HG03439 (cell line): ENCODE data around the gene PKNOX2.

Source experiments
- ATAC-seq: cut with Tn5 transposase; IDR thresholded peaks from one replicate; pipeline ENCODE4 v1.9.1; 2021; ENCODE audit warnings: mild to moderate bottlenecking, moderate library complexity; ENCODE audit not compliant: unreplicated experiment

Gene PKNOX2

GRCh38 chr11:125374398-125374797, 209.8 kb downstream of the PKNOX2 start:
- no peak for ATAC-seq

DNA sequence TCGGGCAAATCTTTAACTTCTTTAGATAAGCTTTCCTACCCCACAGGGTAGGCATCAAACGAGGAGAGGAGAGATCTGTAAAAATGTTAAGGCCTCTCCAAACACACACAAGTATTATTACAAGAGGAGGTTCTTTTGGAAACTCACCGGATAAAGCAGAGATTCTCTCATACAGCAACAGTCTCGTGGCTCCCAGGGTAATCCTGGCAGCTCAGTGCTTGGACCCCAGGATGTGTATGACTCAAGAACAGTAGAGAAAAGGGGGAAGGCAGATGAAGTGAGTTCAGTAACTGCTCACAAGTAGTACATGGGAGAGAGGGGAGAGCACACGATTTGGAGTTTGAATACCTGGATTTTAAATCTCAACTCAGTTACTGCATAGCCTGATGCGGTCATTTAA, 210.6 kb downstream of the PKNOX2 start:
- ATAC-seq = no peak

DNA sequence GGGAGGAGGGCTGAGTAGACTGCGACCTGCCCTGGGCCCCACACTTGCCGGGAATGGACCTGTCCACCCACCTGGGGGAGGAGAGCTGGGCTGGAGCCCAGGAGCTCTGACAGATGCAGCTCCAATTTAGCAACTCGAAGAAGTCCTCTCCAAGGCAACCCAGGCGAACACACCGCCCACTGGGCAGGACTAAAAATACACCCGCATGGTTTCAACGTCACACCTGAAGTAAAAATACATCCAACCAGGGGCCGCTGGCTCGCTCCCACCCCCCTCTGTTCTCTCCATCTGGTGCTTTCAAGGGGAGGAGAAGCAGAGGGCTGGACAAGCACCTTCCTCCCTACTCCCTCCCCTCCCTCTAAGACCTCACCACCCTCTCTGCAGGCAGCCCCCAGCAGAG, 211.6 kb downstream of the PKNOX2 start:
- no peak for ATAC-seq

DNA sequence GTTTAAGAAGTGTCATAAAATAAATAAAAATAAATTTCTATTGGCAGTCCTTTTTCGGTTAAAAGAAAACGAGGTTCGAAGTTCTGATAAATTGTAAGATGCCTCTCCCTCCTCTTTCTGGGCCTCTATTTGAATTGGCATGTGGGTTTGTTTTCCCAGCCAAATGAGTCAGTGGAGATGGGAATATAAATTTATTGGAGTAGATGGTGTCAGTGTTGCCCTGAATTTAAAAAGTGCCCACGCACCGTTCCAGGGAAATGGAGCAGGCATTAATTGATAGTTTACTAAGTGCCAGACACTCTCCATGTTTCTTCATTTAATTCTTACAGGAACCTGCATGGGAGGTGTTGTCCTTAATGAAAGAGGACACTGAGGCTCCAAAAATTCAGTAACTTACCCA, 212.3 kb downstream of the PKNOX2 start:
- ATAC-seq = no peak

DNA sequence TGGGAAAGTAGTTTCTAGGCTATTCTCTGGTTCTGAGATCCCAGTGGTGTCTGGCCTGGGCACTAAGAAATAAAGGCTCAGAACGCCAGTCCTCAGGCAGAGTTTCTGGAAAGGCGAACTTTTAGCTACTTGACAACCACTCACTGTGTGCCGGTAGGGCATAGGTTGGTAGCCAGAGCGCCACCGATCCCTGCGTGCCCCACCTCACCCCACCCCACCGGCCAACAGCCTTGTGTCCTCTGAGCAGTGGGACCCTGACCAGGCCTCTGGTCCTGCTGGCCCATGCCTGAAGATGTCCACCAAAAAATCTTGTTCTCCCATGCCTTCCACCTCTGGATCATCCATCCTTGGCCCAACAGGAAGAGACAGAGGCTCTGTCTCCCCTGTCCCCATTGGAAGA, 213.5 kb downstream of the PKNOX2 start:
- no peak for ATAC-seq

GRCh38 chr11:125378571-125378970, 214.0 kb downstream of the PKNOX2 start:
- no peak for ATAC-seq

DNA sequence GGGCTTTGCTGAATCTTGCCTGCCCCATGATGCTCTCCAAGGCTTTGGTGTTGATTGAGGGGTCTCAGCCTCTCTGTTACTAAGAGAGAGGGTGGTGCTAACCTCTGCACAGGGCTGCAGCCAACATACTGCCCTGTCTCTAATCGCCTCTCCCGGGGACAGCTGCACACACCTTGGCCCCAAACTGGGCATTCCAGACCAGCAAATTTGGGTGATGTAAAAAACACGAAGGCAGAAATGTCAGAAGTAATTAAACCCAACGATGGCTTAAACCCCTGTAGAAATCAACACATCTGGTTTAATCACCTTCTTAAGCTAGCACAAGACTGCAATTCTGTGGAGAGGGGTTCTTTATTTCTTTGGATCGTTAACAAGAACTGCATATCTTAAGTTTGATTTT, 215.0 kb downstream of the PKNOX2 start:
- no peak for ATAC-seq

DNA sequence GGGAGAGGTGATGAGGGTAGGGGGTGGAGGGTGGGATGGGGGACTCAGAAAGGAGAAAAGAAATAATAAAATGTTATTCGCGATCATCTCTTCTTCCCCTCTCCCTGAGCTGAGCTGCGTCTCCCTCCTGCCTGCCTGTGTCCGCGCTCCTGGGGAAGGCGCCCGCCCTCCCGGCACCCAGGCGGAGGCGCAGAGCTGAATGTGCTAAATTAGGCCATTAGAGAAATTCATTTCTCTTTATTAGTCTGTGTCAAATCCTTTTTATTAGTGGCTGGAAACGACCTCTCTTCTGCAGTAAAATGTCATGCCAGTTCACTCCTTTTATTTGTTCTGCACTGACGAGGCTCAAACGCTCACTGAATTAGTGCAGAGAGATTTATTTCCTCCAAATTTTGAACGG, 215.4 kb downstream of the PKNOX2 start:
- ATAC-seq = no peak

DNA sequence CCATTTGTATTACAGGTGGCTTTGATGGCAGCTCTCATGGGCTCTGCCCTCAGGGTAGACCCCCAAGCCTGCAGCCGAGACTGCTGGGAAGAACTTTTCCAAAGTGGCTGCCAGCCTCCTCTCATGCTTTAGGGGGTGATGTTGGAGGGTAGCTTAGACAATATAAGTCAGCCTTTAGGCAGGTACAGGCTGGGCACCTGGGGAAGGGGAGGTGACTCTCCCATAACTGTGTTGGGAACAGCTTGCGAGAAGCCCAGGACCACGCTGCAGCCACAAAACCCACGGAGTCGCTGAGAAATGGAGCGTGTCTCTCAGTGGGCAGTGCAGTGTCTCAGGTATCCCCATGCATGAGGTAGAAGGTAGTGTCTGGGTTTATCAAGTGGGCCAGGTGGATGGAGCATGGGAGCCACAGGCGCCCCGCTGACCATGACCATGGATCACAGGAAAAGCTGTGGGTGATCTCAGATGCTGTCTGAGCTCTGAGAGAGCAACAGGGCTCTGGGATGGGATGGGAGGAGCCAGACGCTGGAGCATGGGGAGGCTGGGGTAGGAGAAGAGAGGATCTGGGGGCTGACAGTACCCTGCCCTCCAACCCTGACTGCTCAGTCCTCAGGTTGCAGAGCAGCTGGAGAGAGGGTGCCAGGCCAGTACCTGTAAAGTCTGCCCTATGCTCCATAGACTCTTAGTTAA, 216.3 kb downstream of the PKNOX2 start:
- no peak for ATAC-seq

- ATAC-seq = no peak
These were observed 217.0 kb downstream of the PKNOX2 start for GRCh38 chr11:125381499-125382044.

DNA sequence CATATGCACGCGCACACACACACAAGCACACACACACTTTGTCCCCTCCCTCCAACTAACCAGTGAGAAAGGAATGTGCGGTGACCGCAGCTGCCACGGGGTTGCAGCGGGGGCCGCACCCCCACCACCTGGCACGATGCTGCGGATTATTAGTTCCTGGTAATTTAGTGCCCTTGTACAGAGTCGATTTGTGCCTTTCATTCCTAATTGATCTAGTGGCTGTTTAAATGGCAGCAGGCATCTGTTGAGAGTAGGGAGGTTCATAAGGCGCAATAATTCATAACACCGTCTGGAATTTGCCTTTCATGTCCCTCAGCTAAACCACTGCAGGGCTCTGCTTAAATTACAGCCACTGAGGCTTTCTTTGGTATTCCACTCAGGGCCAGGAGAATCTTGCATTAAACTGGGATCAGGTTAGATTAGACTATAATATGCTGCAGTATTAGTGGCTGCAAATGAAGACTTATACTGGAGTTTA, 217.8 kb downstream of the PKNOX2 start:
- no peak for ATAC-seq

- ATAC-seq = no peak
These were observed 218.3 kb downstream of the PKNOX2 start for GRCh38 chr11:125382822-125383221.

DNA sequence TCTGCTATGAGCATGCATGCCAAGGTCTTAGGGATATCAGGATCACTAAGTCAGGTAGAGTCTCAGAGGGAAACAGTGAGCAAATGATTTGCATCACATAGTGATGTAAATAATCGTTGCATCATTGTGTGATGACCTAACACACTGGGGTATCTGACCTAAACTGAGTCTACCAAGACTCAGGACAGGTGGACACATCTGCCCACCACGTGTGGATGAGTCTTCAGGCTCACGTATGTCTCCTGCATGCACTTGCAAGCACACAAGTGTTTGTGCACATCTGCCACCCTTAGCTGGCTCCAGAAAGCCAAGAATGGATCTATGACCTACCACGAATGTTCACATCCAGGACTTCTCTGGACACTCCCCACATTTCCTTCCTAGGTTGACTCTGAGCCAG, 220.3 kb downstream of the PKNOX2 start:
- no peak for ATAC-seq

DNA sequence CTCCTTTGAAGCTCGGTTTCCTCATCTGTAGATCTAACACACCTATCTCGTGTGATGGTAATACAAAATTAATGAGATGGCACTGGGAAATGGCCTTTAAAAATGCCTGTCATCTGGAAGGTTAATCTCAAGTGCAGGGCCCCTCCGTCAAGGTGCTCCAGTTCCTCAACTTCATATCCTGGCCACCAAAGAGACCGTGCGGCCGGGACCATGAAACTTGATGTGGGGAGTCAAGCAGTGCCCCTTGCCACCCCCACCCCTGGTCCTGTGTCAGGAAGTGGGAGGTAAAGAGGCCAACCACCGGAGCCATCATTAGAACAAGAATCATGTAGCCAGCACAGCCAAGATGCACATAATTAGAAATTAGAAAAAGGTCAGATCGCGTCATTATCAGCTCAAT, 223.3 kb downstream of the PKNOX2 start:
- ATAC-seq = no peak

DNA sequence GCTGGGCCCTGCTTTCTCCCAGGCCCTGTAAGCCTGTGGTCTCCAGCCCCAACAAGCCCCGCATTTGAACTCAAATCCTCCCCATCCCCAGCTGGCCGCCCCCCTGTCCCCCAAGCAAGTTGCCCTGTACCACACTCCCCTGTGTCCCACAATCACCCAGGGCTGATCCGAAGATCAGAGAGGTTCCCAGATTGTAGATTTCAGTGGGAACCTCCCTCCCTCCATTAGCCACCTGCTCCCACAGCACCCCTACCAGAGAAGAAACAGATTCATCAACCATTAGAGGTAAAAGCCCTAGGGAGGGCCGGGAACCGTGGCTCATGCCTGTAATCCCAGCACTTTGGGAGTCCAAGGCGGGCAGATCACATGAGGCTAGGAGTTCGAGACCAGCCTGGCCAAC, 224.1 kb downstream of the PKNOX2 start:
- ATAC-seq = no peak

- no peak for ATAC-seq
These were observed 225.0 kb downstream of the PKNOX2 start for GRCh38 chr11:125389339-125390166.

DNA sequence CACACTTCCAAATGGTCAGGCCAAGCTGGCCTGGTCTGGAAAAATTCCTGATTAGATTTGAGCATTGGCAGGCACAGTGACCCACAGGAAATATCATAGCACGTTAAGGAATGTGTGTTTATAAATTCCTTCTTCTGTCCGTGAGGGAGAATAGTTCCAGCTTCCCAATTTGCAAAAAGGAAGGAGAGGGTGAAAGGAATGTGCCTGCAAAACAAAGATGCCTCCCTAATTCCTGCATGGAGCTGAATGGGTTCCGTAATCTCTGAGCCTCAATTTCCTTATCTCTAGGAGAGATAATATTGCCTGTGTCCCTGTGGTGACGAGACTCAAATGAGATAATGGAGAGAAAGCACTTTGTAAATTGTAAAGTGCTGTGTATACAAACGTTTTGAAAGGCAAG, 226.4 kb downstream of the PKNOX2 start:
- ATAC-seq = no peak

DNA sequence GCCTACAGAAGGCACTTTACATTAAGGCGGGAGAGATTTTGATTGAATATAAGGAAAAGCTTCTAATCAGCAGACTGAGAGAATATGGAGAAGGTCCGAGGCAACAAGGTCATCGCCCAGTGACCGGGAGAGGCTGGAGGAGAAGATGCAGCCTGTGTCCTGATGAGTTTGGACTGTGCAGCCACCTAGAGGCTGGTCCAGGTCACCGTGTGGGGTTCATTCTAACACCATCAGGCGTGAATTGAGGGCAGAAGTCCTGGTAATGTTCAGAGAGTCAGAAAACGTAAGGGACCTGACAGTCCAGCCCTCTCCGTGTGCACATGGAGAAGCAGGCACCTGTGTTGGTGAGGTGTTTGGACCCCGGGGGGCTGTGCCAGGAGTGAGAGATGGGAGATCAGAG, 228.8 kb downstream of the PKNOX2 start:
- no peak for ATAC-seq

GRCh38 chr11:125394296-125394695, 229.7 kb downstream of the PKNOX2 start:
- no peak for ATAC-seq

DNA sequence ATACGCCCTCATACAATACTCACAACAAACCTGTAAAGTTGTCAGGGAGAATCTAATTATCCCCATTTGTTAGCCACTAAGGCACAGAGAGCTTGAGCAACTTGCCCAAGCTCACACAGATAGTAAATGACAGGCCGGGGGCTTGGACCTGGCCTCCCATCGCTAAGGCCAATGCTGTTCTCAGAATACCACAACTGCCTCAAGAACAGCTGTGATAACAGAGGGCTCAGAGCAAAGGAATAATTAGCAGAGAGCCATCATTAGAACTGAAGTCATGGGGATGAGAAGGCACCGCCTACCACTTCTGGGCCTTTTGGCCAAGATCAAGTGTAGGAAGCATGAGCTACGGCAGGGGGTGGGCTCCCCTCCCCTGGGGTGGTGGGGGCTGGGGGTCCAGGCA, 232.9 kb downstream of the PKNOX2 start:
- ATAC-seq = no peak

DNA sequence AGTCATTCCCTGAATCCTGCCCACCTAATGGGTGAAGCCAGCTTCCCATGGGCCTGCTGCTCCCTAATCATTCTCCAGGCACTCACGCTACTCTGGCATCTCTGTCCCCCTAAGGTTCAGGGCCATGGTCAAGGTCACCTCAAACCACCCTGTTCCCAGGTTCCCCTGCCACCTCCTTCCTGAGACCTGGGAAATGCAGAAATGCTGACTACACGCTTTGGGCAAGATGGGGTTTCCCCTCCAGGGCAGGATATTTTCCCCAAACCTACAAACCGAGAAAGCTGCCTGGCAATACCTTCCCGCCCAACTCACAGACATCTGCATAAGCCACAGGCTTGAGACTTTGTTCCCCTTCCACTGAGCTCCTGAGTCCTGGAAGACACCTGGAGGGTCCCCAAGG, 233.9 kb downstream of the PKNOX2 start:
- ATAC-seq = no peak

- no peak for ATAC-seq
These were observed 234.6 kb downstream of the PKNOX2 start for GRCh38 chr11:125398994-125399640.
